C4-2B (cell line): ENCODE measurements around the gene UVRAG.

Experiments used
- H3K27ac ChIP-seq: fragments of 450-650 bp; 2 replicates; pipeline ENCODE4 v1.5.1; 2017
- CTCF ChIP-seq: fragments of 450-650 bp; conservative IDR thresholded peaks from 2 replicates; pipeline ENCODE4 v1.5.1; 2017; ENCODE audit warnings: mild to moderate bottlenecking
- ZFX ChIP-seq: fragments of 450-650 bp; IDR thresholded peaks from 2 replicates; pipeline ENCODE4 v1.6.1; 2017

UVRAG gene

DNA sequence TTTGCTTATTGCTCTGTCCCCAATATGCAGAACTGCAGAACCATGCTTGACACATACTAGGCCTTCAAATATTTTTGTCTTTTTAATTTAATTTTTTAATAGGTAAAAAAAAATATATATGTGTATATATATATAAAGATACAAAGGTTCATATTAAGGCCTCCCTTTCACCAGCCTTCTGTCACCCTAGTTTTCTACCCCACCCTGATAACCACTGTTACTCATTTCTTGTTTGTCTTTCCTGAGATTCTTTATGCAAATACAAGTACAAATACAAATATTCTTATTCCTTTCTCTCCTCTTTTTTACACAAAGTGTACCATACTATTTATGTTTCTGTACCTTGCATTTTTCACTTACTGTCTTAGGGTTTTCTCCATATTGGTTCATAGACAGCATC, 43.0 kb downstream of the UVRAG start:
- TF ChIP-seq CTCF, result no peak
- TF ChIP-seq ZFX, result no peak
- no peak overlapping the region for H3K27ac ChIP-seq

DNA sequence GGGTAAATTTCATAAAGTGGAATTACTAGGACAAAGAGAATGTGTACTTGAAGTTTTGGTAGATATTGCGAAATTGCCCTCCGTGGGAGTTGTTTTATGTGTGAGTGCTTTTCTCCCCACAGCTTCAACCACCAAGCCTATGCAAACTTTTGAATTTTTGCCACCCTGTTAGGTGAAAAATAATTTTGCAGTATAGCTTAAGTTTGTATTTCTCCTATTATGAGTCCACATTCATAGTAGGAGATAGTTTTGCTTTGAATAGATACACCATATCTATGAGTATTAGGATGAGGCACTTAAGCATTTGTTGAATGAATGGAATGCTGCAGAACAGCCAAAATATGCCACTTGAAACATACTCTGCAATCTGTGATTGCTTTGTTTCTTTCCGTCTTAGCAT, 43.6 kb downstream of the UVRAG start:
- H3K27ac ChIP-seq, result no peak overlapping the region
- TF ChIP-seq ZFX, result no peak
- TF ChIP-seq CTCF, result no peak

DNA sequence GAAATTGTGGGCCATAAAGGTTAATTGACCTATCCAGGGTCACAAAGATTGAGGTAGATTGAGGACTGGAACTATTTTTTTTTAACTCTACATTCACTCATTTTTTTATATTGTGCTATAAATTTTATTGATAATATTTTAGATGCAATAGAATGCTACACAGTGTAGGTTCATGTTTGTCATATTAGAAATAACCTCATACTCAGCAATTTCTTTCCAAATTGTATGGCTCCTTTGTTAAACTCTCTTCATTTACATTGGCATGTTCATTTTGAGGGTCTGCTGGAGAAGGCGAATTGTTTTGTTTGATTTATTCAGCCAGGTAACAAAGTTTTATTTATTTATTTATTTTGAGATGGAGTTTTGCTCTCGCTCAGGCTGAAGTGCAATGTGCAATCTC, 44.6 kb downstream of the UVRAG start:
- no peak overlapping the region for H3K27ac ChIP-seq
- TF ChIP-seq ZFX, result no peak
- TF ChIP-seq CTCF, result no peak

- TF ChIP-seq ZFX, result no peak
- TF ChIP-seq CTCF, result no peak
- no peak overlapping the region for H3K27ac ChIP-seq
Observed at GRCh38 chr11:75862437-75862836, 47.4 kb downstream of the UVRAG start.

GRCh38 chr11:75867778-75868374, 52.9 kb downstream of the UVRAG start:
- H3K27ac ChIP-seq, result no peak overlapping the region
- TF ChIP-seq ZFX (no peak), CTCF (peak; percentile 89)

DNA sequence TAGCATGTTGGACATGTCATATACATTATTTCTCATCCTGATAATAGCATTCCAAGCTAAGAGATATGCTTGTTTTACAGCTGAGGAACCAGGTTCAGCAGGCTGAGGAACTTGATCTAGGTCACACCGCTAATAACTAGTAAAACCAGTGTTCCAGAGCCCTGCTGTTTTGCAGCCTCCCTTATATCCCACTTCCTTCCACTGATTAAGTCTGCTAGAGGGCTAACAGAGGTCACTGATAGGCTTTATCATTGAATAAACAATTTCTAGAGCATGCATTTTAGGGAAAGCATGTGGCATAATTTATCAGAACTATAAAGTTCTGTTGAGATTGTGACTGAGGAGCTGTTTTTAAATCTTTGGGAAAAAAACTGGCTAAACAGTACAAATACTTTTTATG, 54.0 kb downstream of the UVRAG start:
- no peak overlapping the region for H3K27ac ChIP-seq
- TF ChIP-seq ZFX (no peak), CTCF (no peak)

DNA sequence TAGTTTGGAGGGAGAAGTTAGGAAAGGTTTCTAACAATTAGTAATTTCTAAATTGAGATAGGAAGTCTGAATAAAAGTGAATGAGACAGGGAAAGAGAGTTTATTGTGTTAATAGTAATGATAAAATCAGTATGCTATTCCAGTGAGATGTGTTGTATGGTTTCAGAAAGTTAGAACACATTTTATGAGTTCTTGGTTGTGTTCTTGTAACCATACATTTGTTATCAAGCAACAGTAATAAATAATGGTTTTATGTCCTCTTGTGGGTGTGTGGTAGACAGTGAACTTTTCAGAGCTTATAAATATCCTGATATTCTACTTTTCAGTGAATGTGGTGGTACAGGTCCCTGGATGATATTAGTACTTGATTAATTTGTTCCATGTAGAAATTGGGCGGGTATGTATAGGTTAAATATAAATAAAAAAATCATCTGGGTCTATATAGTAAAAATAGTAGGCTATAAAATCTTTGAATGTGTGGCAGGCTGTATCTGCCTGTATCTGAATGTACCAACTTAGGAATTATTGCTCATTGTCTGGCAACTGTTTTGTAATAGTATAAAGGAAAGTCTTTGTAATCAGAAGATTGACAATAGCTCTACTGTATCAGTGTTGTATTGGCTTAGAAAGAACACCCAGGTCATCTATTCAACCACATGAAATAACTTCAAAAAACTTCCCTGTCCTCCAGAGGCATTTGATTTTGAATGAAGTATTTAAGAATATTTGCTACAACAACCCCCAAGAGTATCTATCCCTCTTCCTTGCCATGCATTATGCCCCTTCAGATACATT, 54.8 kb downstream of the UVRAG start:
- H3K27ac ChIP-seq, result no peak overlapping the region
- no peak for TF ChIP-seq CTCF
- no peak for TF ChIP-seq ZFX
